ENCODE data around the gene MYH6. TPM values are rescaled to one million over a fixed set of nuclear protein-coding genes. Genes with fewer than 3 reads are reported as not detected.

MYH6 gene
- total RNA-seq, 1 experiment from 2014 or later = 0.07 TPM

- Histone ChIP-seq H3K4me2 (ENCODE audit: insufficient read depth, insufficient read length, low read length) (no peak overlapping the region), H3K9ac (ENCODE audit: extremely low read depth, insufficient read length, low read length) (no peak overlapping the region), H2BK120ac (ENCODE audit: low read depth, low read length, poor library complexity, severe bottlenecking) (no peak overlapping the region), H3K9me3 (ENCODE audit: control insufficient read depth, low read depth, low read length) (no peaks in the 10 kb centered on the region), H3K27ac (ENCODE audit: insufficient read length, low read depth, low read length) (no peak overlapping the region), H3K27me3 (ENCODE audit: insufficient read depth, low read length) (no peaks in the 10 kb centered on the region), H3K79me2 (ENCODE audit: insufficient read depth, low read length) (no peaks in the 10 kb centered on the region), H3K56ac (ENCODE audit: insufficient read length, low read depth, low read length) (no peak overlapping the region), H2BK12ac (ENCODE audit: insufficient read length, low read depth, low read length) (no peak overlapping the region), H3K14ac (ENCODE audit: insufficient read depth, low read length) (no peak overlapping the region; the same call in 1 of the 2 replicates), H2BK5ac (ENCODE audit: insufficient read length, low read length) (no peak overlapping the region), H2AK5ac (ENCODE audit: insufficient read length, low read length) (no peak overlapping the region), H3K23ac (ENCODE audit: insufficient read length, low read depth, low read length) (no peak overlapping the region), H4K5ac (ENCODE audit: insufficient read length, low read depth, low read length) (no peak overlapping the region), H2AFZ (ENCODE audit: low read length) (no peak overlapping the region), H4K8ac (replicated peaks; ENCODE audit: insufficient read length, low read depth, low read length) (no peak overlapping the region), H3K4ac (ENCODE audit: low read depth, low read length) (no peak overlapping the region), H3K4me1 (ENCODE audit: insufficient read depth, low read length) (no peaks in the 10 kb centered on the region; the same call in 1 of the 2 replicates), H2BK20ac (ENCODE audit: low read depth, low read length, poor library complexity, severe bottlenecking) (no peak overlapping the region), H2BK15ac (ENCODE audit: low read depth, low read length) (no peak overlapping the region), H3K79me1 (ENCODE audit: insufficient read depth, low read depth, low read length, poor library complexity, severe bottlenecking) (no peaks in the 10 kb centered on the region), H4K20me1 (ENCODE audit: control insufficient read depth, insufficient read depth, insufficient read length) (no peaks in the 10 kb centered on the region), H3T11ph (ENCODE audit: low read length) (no peak overlapping the region), H3K18ac (ENCODE audit: insufficient read length, low read depth, low read length) (no peak overlapping the region), H4K91ac (ENCODE audit: insufficient read length, low read depth, low read length) (no peak overlapping the region), H3K23me2 (ENCODE audit: insufficient read length, low read depth, low read length, poor library complexity, severe bottlenecking) (peaks cover 2% of the 10 kb centered on the region)
- H3K27me3 Mint-ChIP-seq (ENCODE audit: low read depth) = peaks cover 54% of the 10 kb centered on the region
- peaks cover 22 to 29% of the 10 kb centered on the region in 2 experiments for H3K4me1 Mint-ChIP-seq
- no peak for TF ChIP-seq CTCF (conservative IDR thresholded peaks at IDR 0.05)
- H3K27ac Mint-ChIP-seq = no peak overlapping the region; a peak in 2 of 7 replicates
- H3K36me3 Mint-ChIP-seq (ENCODE audit: insufficient read depth in 1 of 3, low read depth in 3 of 3) = no peaks in the 10 kb centered on the region
- no peak overlapping the region for H3K4me3 Mint-ChIP-seq
- no peaks in the 10 kb centered on the region for H3K9me3 Mint-ChIP-seq
- 100% methylated on average over 3 of the region's 17 CpGs for WGBS (ENCODE audit: extremely low coverage, insufficient read length, low lambda C conversion rate)
- DNase-seq = no peak
Observed at GRCh38 chr14:23432102-23432925, 24.2 kb upstream of the MYH6 start.
